C4-2B (cell line): Measurements from ENCODE around the gene R3HDM2.

Experiments used
- H3K27ac ChIP-seq: fragments of 450-650 bp; 2 replicates; pipeline ENCODE4 v1.5.1; 2017
- ZFX ChIP-seq: fragments of 450-650 bp; IDR thresholded peaks from 2 replicates; pipeline ENCODE4 v1.6.1; 2017
- TF ChIP-seq, protein P1 (sequence below): fragments of 450-650 bp; conservative IDR thresholded peaks from 2 replicates; pipeline ENCODE4 v1.5.1; 2017; ENCODE audit warnings: mild to moderate bottlenecking

Gene R3HDM2

DNA sequence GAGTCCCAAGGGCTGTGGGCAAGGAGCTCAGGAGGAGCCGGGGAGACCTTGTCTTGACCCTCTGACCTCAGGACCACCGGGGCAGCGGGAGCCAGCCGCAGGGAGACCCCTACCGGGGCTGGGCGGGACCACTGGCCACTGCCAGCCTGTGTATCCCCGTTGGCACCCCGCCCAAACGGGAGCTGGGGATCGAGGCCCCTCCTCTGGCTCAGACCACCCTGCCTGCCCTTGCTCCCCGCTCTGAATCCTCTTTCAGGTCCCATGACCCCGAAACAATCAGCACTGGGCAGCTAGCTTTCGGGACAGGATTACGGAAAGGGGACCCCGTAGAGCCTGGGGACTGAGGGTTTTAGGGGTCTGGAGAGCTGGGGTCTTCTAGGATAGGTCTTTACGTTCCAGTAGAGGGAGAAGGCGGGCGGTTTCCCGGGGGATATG is 30.0 kb upstream of the R3HDM2 start:
- TF ChIP-seq, protein P1, sequence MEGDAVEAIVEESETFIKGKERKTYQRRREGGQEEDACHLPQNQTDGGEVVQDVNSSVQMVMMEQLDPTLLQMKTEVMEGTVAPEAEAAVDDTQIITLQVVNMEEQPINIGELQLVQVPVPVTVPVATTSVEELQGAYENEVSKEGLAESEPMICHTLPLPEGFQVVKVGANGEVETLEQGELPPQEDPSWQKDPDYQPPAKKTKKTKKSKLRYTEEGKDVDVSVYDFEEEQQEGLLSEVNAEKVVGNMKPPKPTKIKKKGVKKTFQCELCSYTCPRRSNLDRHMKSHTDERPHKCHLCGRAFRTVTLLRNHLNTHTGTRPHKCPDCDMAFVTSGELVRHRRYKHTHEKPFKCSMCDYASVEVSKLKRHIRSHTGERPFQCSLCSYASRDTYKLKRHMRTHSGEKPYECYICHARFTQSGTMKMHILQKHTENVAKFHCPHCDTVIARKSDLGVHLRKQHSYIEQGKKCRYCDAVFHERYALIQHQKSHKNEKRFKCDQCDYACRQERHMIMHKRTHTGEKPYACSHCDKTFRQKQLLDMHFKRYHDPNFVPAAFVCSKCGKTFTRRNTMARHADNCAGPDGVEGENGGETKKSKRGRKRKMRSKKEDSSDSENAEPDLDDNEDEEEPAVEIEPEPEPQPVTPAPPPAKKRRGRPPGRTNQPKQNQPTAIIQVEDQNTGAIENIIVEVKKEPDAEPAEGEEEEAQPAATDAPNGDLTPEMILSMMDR, result no peak
- no peak for TF ChIP-seq ZFX
- no peak overlapping the region for H3K27ac ChIP-seq

DNA sequence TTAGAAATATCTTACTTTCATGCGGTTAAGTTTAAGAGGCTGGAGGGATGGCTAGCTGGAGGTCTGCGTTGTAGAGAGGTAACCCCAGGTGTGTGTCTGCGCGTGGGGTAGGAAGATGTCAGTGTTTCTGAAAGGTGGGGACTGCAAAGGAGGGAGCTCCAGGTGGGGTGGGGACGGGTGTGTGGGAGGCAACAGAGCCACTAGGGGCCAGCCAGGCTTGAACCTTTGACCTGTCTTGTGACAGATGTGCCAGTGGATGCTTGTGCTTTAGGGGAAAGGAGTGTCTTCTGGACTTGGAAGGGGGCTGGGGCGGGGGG is 29.6 kb upstream of the R3HDM2 start:
- TF ChIP-seq, protein P1, result no peak
- no peak overlapping the region for H3K27ac ChIP-seq

DNA sequence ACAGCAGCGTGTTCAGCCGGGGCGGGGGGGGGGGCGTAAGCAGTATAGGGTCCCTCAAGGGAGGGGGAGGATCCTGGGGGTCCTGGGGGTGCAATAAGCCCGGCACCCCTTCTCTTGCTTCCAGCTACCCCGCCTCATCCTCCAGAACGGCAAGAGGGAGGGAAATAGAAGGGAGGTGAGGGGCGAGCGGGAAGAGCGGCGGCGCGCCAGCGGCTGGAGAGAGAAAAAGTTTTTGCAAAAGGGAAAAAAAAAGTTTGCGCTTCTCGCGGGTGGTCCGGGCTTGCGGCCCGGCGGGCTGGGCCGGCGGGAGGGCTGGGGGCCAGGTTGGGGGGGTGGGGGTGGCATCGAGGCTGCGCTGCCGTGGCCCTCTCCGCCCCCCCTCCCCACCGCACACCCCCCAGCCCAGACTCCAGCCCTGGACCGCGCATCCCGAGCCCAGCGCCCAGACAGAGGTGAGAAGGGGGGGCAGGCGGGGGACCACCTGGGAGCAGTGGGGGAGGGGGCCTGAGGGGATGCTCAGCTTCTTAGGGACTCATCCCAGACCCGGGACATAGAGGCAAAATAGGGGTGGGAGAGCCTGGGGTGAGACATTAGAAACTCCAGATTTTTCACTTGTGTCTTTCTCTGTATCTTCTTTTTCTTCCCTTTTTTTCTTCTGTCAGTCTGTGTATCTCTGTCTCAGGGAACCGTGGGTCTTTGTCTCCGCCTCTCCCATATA is 29.1 kb upstream of the R3HDM2 start, which contains the start of gene GLI1:
TSS of gene GLI1 (plus strand) at position 36 of the 718 bp plus-strand sequence. CDS start 3,907 bp downstream, outside the sequence.
- H3K27ac ChIP-seq, result peak within 1 kb of the TSS; percentile 39
- TF ChIP-seq, protein P1, result no peak
- TF ChIP-seq ZFX, result no peak

DNA sequence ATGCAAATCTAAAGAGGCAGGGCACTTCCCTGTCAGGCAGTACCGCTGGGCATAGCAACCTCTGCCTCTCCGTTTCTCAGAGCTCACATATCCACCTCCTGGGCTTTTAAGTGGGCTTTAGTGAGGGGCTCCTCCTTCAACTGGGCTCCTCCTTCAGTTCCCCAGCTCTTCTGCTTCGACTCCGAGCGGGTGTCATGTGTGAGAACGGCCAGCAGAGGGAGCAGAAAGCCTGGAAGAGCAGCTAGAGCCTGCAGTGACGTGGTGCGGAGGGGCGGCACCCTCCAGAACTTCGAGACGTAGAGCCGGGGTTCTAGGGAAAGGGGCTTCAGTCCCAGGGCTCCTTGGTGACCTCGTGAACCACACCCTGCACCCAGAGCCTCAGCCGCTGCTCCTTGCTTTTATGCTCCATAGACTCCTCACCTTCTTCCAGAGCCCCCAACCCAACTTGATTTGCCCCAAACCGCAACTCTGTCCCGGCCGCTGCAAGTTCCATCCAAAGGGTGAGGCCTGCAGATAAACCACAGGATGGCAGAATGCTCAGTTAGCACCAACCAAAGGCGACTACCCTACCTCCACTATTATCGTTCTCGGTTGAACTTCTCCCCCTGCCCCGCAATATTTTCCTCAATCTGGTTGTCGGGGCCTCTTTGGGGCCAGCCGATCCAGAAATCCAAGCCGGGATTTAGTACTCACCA is 28.4 kb upstream of the R3HDM2 start:
- TF ChIP-seq, protein P1, result peak; percentile 96
- no peak for TF ChIP-seq ZFX
- H3K27ac ChIP-seq, result peak overlapping the region; percentile 39

DNA sequence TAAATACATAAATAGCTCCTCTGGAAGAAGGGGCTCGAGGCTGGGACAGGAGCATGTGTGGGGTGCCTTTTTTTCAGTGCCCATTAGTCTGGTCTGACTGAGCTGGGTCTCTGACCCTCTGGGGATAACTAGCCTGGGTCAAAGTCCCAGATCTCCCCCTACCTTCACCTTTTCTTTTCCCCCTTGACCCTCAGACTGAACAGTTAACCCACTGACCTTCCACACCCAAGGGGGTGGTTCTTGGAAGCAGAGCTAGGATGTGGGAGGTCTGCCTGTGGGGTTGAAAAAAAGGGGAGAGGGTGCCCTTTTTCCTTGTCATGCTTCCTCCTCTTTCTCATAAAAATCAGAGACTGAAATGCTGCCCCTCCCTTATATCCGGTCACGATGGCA is 27.8 kb upstream of the R3HDM2 start:
- peak overlapping the region; percentile 39; the same call in 1 of the 2 replicates for H3K27ac ChIP-seq
- TF ChIP-seq, protein P1, result no peak
- TF ChIP-seq ZFX, result no peak

DNA sequence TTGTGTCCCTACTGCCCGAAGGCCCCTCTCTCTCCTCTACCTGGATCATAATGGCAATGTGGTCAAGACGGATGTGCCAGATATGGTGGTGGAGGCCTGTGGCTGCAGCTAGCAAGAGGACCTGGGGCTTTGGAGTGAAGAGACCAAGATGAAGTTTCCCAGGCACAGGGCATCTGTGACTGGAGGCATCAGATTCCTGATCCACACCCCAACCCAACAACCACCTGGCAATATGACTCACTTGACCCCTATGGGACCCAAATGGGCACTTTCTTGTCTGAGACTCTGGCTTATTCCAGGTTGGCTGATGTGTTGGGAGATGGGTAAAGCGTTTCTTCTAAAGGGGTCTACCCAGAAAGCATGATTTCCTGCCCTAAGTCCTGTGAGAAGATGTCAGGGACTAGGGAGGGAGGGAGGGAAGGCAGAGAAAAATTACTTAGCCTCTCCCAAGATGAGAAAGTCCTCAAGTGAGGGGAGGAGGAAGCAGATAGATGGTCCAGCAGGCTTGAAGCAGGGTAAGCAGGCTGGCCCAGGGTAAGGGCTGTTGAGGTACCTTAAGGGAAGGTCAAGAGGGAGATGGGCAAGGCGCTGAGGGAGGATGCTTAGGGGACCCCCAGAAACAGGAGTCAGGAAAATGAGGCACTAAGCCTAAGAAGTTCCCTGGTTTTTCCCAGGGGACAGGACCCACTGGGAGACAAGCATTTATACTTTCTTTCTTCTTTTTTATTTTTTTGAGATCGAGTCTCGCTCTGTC is 26.1 kb upstream of the R3HDM2 start:
- TF ChIP-seq ZFX, result no peak
- TF ChIP-seq, protein P1, result no peak
- H3K27ac ChIP-seq, result no peak overlapping the region
